HepG2 (cell line): ENCODE data around the gene INO80B. TPM values are rescaled to one million over a fixed set of nuclear protein-coding genes. Genes with fewer than 3 reads are reported as not detected.

ENCODE experiments used
- CTCF ChIP-seq: sonication (generic); formaldehyde crosslinking; IDR thresholded peaks from 2 replicates; pipeline ENCODE4 v1.5.0; 2020; ENCODE audit warnings: mild to moderate bottlenecking, missing genetic modification reagents, moderate library complexity
- DR1 ChIP-seq: sonication (generic); formaldehyde crosslinking; IDR thresholded peaks from 2 replicates; pipeline ENCODE4 v1.8.0; 2021; ENCODE audit warnings: mild to moderate bottlenecking, missing genetic modification reagents, inconsistent platforms
- EZH2 ChIP-seq: conservative IDR thresholded peaks from 2 replicates; pipeline ENCODE4 v1.6.1; 2012; ENCODE audit warnings: mild to moderate bottlenecking, low read depth, low read length, moderate library complexity
- ISX ChIP-seq: sonication (generic); formaldehyde crosslinking; conservative IDR thresholded peaks from 2 replicates; pipeline ENCODE4 v1.5.0; 2020; ENCODE audit warnings: missing genetic modification reagents
- JUND ChIP-seq: sonication (generic); formaldehyde crosslinking; IDR thresholded peaks from 2 replicates; pipeline ENCODE4 v1.8.0; 2022; ENCODE audit warnings: mild to moderate bottlenecking, missing genetic modification reagents
- MBNL3 ChIP-seq: fragments of 250-450 bp; sonication (Bioruptor Pico); conservative IDR thresholded peaks from 2 replicates; pipeline ENCODE4 v1.8.0; 2022; ENCODE audit warnings: mild to moderate bottlenecking, inconsistent platforms
- MXI1 ChIP-seq: IDR thresholded peaks from 3 replicates; pipeline ENCODE4 v1.6.1; 2012; ENCODE audit warnings: low read depth, low read length, inconsistent platforms, borderline replicate concordance
- NFKB2 ChIP-seq: sonication (generic); formaldehyde crosslinking; IDR thresholded peaks from 2 replicates; pipeline ENCODE4 v1.4.0; 2020; ENCODE audit warnings: missing genetic modification reagents, borderline replicate concordance
- NRL ChIP-seq: sonication (generic); formaldehyde crosslinking; IDR thresholded peaks from 2 replicates; pipeline ENCODE4 v1.5.0; 2020; ENCODE audit warnings: missing genetic modification reagents, mild to moderate bottlenecking, moderate library complexity, borderline replicate concordance
- PHF8 ChIP-seq: sonication (generic); formaldehyde crosslinking; IDR thresholded peaks from 2 replicates; pipeline ENCODE4 v1.5.0; 2020; ENCODE audit warnings: missing genetic modification reagents
- SMAD1 ChIP-seq: sonication (generic); formaldehyde crosslinking; IDR thresholded peaks from 2 replicates; pipeline ENCODE4 v1.4.0; 2020; ENCODE audit warnings: missing genetic modification reagents, low read depth, mild to moderate bottlenecking, borderline replicate concordance
- SP2 ChIP-seq: sonication (generic); formaldehyde crosslinking; IDR thresholded peaks from 2 replicates; pipeline ENCODE4 v1.5.1; 2020; ENCODE audit warnings: mild to moderate bottlenecking, missing genetic modification reagents
- TP53 ChIP-seq: sonication (generic); formaldehyde crosslinking; conservative IDR thresholded peaks from 2 replicates; pipeline ENCODE4 v1.4.0; 2020; ENCODE audit warnings: missing genetic modification reagents
- TSC22D2 ChIP-seq: sonication (generic); formaldehyde crosslinking; IDR thresholded peaks from 2 replicates; pipeline ENCODE4 v1.5.1; 2020; ENCODE audit warnings: missing genetic modification reagents, mild to moderate bottlenecking, borderline replicate concordance
- XRCC5 ChIP-seq: fragments of 200-400 bp; formaldehyde crosslinking; optimal IDR thresholded peaks from 2 replicates; pipeline ENCODE3; 2017; ENCODE audit warnings: mild to moderate bottlenecking, low read length
- ZBTB21 ChIP-seq: sonication (generic); formaldehyde crosslinking; IDR thresholded peaks from 2 replicates; pipeline ENCODE4 v1.4.0; 2020; ENCODE audit warnings: missing genetic modification reagents
- ZBTB43 ChIP-seq: sonication (generic); formaldehyde crosslinking; conservative IDR thresholded peaks from 2 replicates; pipeline ENCODE4 v1.4.0; 2020; ENCODE audit warnings: missing genetic modification reagents
- ZHX2 ChIP-seq, 2 experiments: sonication (generic) in 1 of 2; formaldehyde crosslinking in 1 of 2; IDR thresholded peaks; 2 replicates each; pipeline versions ENCODE4 v1.6.1 to v1.9.0; 2014 to 2022; ENCODE audit warnings: antibody characterized with exemption in 1 of 2, borderline replicate concordance in 1 of 2, inconsistent platforms in 1 of 2, low read depth in 1 of 2, missing genetic modification reagents in 1 of 2
- ZNF337 ChIP-seq: sonication (generic); formaldehyde crosslinking; IDR thresholded peaks from 2 replicates; pipeline ENCODE4 v1.5.1; 2020; ENCODE audit warnings: missing genetic modification reagents, low read depth, mild to moderate bottlenecking, borderline replicate concordance
- ZNF350 ChIP-seq: sonication (generic); formaldehyde crosslinking; IDR thresholded peaks from 2 replicates; pipeline ENCODE4 v1.4.0; 2020; ENCODE audit warnings: mild to moderate bottlenecking, low read depth, missing genetic modification reagents, borderline replicate concordance
- ZNF546 ChIP-seq: sonication (generic); formaldehyde crosslinking; conservative IDR thresholded peaks from 2 replicates; pipeline ENCODE4 v1.8.1; 2023; ENCODE audit warnings: mild to moderate bottlenecking, missing genetic modification reagents
- polyA plus RNA-seq, 8 experiments: library from polyadenylated mRNA; depleted of rRNA in 3 of 8; stranded (reverse) in 7 of 8; unstranded in 1 of 8; fragments of >200 nt; fragmentation: Illumina TruSeq in 4 of 8; extraction: Trizol in 4 of 8; gene quantifications; 2 replicates each; pipeline versions ENCODE4 v1.2.1 to v1.2.3, GENCODE V29; 2011 to 2016; ENCODE audit warnings: low read depth in 4 of 8, missing spikeins in 1 of 8, mixed read lengths in 1 of 8; ENCODE audit not compliant: insufficient read depth in 1 of 8
- total RNA-seq, 5 experiments: library from RNA; depleted of rRNA; stranded (reverse); fragments of >200 nt; fragmentation: Illumina TruSeq; extraction: Trizol; gene quantifications; 2 replicates each; pipeline ENCODE4 v1.2.3, GENCODE V29; 2016; ENCODE audit warnings: low read depth in 1 of 5

Gene INO80B
- total and polyA plus RNA-seq, 2 of the 13 experiments (the other 11 are each of a cell fraction or from before 2014, with no cell fraction given), result 6.2 to 14.5 TPM

GRCh38 chr2:74421221-74421870 lies 33.5 kb upstream of the INO80B start, which contains the start of the genes C2orf81 and WDR54 (continued):
- TF ChIP-seq ZHX2 (IDR thresholded peaks at IDR 0.05; ENCODE audit: low read depth), result peak; percentile 50; the same call in 1 of the 2 replicates
- TF ChIP-seq ZHX2 (CRISPR knock-in tag; IDR thresholded peaks at IDR 0.05; ENCODE audit: borderline replicate concordance), result no peak
- no peak for TF ChIP-seq EZH2
- TF ChIP-seq CTCF, result peak; percentile 14; the same call in 1 of the 2 replicates
- TF ChIP-seq MBNL3 (CRISPR knock-in tag), result no peak
- TF ChIP-seq ZBTB21 (CRISPR knock-in tag), result no peak
- TF ChIP-seq XRCC5, result peak; percentile 90
- TF ChIP-seq PHF8 (CRISPR knock-in tag), result 0 out of 2 replicates have a peak, but pooled peaks have one; percentile 38
- TF ChIP-seq ZBTB43 (CRISPR knock-in tag), result no peak
- TF ChIP-seq DR1 (CRISPR knock-in tag), result peak; percentile 55
- TF ChIP-seq JUND (CRISPR knock-in tag), result no peak
- TF ChIP-seq NRL (CRISPR knock-in tag), result peak; percentile 73
- TF ChIP-seq MXI1, result peak; percentile 99
- no peak for TF ChIP-seq TP53
- no peak for TF ChIP-seq ISX (CRISPR knock-in tag)
- 0 out of 2 replicates have a peak, but pooled peaks have one; percentile 22 for TF ChIP-seq ZNF546 (CRISPR knock-in tag)
- peak; percentile 75; the same call in 1 of the 2 replicates for TF ChIP-seq NFKB2 (CRISPR knock-in tag)
- no peak; the same call in 1 of the 2 replicates for TF ChIP-seq ZNF350 (CRISPR knock-in tag)
- TF ChIP-seq ZNF337 (CRISPR knock-in tag), result 0 out of 2 replicates have a peak, but pooled peaks have one; percentile 58
- 0 out of 2 replicates have a peak, but pooled peaks have one; percentile 41 for TF ChIP-seq SP2 (CRISPR knock-in tag)
- no peak for TF ChIP-seq TSC22D2 (CRISPR knock-in tag)
- TF ChIP-seq SMAD1 (CRISPR knock-in tag), result 0 out of 2 replicates have a peak, but pooled peaks have one; percentile 84
